ENCODE measurements around the gene EDAR.

The EDAR gene

DNA sequence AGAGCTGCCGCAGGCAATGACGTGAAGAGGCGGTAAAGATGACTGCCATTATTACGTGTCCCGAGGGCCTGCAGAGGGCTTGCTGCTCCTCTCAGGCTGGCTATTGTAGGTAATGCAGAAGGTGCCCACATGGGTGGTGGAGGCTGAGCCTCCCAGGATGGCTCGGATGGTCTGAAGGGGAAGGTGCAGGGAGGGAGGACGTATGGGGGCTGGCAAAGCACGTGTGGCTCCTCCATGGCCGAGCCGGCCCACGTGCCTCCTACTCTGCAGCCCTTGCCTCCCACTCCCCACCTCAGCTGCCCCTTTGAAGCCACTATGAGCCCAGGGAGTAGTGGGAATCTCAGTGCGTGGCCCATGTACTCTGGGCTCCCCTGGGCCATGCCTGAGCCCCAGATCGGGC lies 48.9 kb downstream of the EDAR start:
- DNase-seq (ENCODE audit: low spot score) = no peak

DNA sequence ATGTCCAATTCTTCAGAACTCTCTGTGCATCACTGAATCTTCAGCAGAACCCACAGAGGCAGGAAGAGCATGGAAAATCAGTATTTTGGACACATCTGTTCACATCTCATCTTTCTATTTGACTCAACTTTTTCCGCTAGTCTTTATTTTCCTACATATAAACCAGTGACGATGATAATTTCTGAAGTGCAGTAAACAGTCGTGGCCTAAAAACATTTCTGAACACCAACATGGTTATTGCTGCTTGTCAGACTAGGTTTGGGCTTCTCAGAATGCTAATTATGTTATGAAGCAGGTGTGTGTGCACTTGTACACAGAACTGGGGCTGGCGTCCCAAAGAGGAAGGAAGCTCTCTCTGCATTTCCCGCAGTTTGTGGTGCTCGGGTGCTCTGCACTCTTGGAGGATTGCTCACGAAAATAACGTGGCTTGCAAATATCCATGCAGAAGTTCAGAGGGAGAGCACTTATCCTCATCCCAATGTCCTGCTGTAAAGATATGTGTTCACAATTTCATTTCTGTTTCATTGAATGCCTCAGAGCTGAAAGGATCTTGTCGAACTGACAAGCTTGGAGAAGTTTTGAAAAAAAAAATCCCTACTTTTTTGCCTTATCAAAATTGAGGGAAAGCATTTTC lies 50.8 kb downstream of the EDAR start:
- no peak for DNase-seq (ENCODE audit: low spot score)

DNA sequence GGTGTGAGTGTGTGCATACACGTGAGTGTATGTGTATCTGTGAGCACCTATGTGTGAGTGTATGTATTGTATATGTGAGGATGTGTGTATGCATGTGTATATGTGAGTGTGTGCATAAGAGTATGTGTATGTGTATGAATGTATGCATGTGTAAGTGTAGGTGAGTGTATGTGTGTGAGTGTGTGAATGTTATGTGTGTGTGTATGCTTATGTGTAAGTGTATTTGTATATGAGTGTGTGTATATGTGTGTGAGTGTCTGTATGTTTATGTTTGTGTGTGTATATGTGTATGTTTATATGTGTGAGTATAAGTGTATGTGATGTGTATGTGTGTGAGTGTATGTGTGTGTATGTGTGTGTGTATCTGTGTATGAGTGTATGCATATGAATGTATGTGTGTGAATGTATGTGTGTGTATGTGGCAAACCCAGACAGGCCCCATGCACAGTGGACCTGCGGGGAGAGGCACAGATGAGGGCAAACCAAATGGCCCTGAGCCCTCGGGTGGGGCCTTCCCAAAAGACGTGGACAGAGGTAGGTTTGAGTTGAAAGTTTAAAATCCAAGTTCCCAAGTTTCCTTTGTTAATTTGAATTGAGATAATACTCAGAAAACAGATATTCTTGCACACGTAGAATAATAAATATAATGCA lies 51.5 kb downstream of the EDAR start:
- no peak for DNase-seq (ENCODE audit: low spot score)

DNA sequence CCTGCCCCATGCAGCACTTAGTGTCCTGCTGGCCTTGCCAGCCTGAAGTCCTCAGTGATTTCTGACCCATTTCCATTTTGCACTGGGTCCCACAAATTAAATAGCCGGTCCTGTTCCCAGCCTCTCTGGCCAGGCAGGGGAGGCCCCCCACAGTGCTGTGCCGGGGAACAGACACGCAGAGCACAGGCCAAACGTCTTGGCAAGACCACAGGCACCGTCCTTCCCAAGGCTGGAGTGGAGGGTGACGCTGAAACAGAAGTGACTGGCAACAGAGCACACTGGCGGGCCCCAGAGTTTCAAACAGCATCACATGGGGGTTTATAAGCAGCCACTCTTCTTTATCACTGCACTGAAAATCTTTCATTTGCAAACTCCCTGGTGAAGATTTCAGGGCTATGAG lies 52.2 kb downstream of the EDAR start:
- DNase-seq (ENCODE audit: low spot score) = peak; percentile 6

DNA sequence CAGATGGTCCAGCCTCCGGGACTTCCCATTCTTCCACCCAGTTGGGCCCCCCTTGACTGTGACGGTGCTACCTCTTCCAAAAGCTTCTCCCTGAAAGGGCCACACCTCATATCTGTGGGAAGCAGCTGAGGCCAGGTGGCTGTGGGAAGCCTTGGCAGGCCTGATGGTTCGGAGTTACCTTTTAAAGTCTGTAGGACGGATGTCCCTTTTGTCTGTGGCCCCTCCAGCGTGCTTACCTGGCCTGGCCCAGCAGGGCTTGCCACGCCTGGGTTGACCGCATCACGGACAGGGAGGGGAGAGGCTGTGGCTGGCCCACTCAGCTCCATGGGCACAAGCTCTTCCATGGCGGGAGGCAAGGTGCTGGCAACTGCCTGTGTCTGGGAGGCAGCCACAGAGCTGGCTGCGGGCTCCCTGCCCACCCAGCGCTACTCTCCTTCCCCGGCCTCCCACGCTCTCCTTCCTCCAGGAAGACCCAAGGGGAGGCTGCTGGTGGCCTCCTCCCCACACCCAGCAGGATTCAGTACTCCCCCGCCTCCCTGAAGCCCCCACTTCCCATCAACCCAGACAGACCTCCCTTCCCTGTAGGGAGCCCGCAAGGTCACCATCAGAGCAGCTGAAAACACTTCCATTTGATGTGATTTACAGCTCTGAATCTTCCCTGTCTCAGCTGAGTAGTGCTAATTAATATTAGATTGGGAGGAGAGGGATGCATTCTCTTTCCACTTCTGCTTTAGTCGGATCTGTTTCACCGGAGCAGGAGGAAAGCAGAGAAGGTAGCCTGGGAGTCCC lies 52.8 kb downstream of the EDAR start:
- DNase-seq (ENCODE audit: low spot score) = no peak

DNA sequence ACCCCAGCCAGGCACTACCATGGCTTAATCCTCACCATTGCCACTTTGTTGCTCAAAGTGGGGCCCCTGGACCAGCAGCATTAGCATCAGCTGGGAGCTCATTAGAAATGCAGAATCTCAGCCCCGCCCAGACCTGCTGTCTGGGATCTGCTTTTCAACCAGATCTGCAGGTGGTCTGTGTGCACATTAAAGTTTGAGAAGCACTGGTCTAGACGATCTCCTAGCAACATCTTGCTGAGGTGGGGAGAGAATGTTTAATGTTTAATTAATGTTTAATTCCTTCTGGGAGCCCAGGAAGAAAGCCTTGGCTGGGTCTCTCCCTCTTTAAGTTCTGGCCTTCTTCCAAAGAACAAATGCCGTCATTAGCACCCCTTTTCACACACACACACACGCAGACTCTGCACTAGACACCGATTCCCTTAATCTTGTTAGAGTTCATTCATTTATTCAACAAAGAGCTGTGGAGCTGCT lies 53.7 kb downstream of the EDAR start:
- DNase-seq (ENCODE audit: low spot score) = no peak

DNA sequence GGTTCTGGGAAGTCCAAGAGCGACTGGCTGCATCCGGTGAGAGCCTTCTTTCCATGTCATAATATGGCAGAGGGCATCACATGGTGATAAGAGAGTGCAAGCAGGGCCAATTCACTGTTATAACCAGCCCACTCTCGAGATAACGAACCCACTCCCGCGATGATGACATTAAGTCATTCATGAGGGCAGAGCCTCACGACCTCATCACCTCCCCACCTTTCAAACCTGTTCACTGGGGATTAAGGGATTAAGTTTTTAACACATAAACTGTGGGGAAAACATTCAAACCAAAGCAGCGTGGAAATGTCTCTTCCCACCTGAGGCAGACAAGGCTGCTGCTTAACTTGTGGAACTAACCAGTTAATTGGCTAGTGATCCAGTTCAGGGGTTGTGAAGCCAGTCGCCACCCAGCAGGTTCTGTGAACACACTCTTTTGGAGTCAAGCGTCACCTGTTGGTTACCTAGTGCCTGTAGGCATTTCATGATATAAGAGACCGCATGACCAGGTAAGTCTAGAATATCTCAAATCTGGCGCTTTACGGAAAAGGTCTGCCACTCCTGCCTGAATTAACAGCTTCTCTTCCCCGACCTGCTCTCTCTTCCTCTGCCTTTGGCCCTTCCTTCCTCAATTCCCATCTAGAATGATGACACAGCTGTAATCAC lies 54.3 kb downstream of the EDAR start:
- no peak for DNase-seq (ENCODE audit: low spot score)

DNA sequence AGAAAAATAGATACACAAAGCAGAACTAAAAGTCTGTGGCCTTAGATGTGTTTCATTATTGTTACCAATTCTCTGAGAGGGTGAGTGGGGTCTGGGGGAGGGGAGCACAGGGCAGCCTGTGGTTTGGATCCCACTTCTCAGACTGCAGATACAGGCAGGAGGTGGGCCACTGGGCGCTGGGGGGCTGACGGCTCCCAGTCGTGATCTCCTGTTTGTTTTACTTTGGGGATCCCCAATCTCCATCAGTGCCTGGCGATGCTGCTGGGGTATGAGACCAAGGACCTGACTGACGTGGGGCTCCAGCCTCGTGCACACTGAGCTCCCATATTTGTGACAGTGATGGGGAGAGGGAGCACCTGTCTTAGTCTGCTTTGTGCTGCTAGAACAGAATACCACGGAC lies 54.9 kb downstream of the EDAR start:
- DNase-seq (ENCODE audit: low spot score) = no peak

DNA sequence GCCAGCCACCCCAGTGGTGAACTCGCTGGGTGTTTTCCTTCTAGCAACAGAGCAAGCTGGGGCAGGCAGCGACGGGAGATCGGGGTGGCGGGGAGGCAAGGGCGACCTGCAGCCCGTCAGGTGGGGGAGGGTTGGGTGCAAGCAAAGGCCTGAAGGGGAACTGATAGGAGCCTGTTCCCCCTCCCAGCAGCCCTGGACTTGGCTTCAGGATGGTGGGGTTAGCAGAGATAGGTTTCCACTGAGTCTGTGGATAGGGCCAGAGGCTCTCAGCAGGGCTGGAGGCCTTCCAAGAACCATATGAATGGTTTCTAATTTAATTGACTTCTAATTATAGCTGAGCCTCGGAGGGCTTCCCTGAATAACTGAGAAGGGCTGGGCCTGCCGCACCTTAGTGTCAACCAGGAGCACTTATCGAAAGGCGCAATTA lies 55.3 kb downstream of the EDAR start:
- no peak for DNase-seq (ENCODE audit: low spot score)

DNA sequence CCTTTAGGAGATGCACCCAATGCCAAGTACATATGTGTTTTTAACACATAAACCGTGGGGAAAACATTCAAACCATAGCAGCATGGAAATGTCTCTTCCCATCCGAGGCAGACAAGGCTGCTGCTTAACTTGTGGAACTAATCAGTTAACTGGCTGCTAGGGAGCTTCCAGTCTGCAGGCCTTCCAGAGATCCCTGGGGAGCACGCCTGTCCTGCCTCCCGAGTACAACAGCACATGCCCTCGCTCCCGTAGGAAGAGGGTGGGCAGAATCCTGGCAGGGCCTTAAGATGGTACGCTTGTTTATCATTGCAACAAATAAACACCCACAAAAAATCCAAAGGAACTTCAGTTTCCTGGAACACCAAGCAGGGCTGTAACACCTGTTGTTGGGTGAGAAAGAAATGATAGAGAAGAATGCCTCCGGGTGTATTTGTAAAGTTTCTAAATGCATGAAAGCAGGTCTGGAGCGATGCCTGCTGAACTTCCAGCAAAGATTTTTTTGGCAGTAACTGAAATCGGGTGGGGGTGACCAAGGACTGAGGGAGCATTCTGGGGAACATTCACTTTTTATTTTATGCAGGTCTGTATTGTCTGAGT lies 56.2 kb downstream of the EDAR start:
- DNase-seq (ENCODE audit: low spot score) = no peak

DNA sequence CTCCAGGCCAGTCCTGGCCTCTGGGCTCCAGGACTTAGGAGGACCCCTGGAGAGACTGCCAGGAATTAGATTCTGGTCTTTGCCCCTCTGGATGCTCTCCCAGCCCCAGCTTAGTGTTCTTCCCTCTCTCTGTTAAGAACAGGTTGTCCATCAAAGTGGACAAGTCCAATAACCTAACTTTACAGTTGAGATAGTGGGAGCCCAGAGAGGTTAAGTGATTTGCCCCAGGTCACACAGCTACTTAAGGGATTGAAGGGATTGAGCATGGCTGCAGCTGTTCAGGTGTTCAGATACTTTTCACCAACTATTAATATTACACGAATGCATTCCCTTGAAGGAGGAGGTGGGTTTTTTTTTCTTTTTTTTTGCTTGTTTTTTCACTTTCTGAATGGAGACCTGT lies 57.6 kb downstream of the EDAR start:
- no peak for DNase-seq (ENCODE audit: low spot score)

DNA sequence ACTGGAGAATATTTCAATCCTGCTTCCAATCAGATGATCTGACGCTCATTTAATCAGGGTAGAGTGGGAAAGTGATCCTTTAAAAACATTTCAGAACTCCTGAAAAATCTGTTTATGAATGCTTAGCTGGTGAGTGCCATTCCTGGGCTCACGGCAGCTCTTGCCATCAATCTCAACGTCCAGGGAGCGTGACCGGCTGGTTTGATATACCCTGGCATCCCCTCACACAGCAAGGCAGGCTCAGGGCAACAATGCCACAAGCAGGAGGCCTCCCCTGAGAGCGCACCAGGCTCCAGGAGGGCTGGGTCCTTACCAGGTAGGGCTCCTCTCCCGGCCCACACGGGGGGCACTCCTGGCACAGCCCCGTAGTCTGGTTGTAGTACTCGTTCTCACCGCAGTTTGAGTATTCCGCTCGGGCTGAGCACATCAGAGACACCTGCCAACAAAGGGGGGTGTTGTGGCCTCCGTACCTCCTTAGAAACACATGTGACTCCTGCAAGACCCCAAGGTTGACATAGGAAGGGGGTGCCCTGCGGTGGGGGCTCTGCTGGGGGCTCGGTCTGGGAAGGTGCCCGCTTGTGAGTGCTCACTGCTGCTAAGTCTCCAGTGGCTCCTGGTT lies 59.1 kb downstream of the EDAR start:
- no peak for DNase-seq (ENCODE audit: low spot score)

DNA sequence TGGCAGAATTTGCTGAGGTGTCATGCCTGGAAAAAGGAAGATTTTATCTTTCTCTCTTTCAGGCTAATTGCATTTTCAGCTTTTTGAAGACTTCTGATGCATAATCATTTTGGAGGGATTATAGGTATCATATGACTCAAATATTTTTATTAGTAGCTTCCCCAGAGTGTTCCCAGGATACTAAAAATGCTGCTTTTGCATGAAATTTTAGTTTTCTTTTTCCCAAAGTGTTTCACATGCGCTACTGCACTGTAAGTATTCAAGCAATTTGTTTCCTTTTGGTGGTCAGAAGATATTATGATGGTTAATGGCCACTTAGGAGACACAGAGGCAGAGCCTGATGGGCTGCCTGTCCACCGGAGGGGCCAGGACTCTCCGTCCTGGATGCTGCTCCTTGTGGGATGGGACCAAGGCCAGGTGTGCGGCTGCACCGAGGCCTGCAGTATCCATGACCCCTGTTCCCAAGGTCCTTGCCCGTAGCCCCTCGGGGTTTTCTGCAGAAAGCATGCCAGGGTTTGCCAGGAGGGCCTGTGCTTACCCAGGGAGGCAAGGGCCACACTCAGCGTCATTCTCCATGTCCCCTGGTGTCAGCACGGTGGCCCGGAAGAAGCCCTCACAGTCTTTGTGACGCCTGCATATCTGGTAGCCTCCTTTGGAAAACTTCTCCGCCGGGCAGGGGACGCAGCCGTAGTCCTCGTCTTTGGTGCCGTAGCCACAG lies 60.2 kb downstream of the EDAR start:
- no peak for DNase-seq (ENCODE audit: low spot score)

DNA sequence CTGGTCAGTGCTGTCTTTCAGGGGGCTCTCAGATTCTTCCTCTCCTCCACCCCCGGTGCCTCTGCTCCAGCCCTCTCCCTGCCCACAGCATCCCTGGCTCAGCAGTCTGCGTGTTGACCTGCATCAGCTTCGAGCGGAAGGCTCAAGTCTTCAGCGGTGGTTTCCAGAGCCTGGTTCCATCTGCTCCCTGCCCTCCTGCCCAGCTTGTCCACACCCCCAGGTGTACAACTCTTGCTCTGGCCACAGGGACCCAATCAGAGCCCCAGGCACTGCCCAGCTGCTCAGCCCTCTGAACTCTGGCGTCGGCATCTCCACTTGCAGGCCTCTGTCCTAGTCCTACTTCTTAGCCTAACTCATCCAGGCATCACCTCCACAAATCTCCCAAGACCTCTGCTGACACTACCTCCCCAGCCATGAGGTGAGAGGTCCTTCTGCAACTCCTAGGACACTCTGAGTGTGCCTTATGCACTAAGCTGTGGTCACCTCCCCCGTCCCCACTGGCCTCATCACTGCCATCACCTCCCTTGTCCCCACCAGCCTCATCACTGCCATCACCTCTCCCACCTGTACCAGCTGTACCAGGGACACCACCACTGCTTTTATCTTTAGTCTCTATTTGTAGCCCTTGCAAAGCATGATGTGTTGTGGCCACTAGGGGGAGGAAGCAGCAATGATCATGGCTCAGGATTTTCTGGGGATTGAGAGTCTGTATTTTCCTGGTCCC lies 60.9 kb downstream of the EDAR start:
- DNase-seq (ENCODE audit: low spot score) = peak; percentile 36

DNA sequence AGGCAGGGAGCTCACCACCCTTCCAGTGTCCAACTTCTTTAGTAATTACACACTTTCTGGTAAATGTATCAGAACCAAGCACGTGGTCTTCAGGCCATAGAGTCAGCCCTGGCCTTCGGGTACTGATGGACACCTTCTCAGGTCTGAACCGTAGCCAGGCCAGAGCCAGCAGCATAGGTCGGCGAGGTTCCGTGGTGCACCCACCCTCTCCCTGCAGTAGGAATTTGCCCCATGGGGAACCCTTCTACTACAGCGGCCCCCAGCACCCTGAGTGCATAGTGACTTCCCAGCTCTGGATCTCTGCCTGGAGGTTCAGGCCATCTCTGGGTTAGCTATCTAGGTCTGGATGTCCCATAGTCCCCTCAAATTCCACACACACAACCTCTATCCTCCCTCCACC lies 61.6 kb downstream of the EDAR start:
- no peak for DNase-seq (ENCODE audit: low spot score)

DNA sequence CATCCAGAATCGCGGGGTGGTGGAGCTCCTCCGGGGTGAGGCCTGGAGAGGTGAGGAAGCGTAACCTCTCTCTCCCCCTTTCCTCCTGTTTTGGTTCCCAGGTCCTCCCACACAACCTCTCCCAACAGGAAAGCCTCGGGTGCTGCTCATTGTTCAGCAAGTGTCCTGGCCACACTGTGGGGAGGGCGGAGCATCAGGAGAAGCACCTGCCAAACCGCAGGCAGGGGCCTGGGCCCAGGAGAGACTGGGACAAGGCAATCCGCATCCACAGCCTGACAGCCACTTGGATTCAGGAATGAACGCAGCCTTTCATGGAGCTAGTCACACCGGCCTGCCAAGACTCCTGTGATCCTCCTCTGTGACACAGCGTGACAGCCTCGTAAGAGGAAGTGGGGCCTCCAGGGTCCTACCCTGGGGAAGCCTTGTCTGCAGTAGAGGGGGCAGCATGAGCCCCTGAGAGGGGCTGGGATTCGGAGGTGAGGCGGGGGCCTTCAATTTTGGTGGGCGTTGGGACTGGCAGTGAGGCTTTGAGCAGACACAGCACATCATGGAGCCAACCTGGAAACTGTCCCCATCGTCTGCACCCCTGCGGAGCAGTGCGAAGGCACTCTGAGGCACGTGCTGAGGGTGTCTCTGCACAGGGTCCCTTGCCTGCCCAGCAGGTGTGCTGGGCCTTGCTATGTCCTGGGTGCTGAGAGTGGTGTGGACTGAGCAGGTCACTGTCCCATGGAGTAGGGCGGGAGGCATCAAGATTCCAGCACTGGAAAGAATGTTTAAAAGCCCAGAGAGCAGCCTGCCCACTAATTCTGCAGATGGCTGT lies 62.2 kb downstream of the EDAR start:
- DNase-seq (ENCODE audit: low spot score) = no peak

DNA sequence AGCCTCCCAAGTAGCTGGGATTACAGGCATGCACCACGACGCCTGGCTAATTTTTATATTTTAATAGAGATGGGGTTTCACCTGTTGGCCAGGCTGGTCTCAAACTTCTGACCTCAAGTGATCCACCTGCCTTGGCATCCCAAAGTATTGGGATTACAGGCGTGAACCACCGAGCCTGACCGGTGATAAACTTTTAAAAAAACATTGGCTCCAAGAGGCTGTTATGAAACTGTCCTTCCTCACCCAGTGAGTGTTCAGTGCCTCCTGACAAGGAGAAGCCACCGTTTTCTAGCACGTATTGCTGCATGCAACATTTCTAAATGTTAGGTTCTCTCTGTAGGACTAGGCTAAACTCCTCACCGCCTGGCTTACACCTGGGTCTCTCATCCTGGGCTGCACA lies 63.3 kb downstream of the EDAR start:
- no peak for DNase-seq (ENCODE audit: low spot score)

DNA sequence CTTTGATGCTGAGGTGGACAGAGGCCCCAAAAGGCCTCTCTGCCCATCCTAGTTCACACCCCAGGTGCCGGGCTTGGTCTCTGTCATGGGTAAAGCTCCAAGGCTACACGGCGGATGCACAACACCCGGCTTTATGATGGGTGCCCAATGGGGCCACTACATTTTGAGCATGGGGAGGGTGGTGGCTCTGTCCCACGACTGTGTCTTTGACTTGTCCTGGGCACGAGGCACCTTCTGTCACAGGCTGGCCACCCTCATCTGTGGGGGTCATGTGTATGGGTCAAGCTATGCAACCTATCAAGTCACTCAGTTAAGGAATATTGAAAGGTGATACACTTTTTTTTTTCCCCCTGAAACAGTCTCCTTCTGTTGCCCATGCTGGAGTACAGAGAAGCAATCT lies 63.7 kb downstream of the EDAR start:
- DNase-seq (ENCODE audit: low spot score) = no peak

DNA sequence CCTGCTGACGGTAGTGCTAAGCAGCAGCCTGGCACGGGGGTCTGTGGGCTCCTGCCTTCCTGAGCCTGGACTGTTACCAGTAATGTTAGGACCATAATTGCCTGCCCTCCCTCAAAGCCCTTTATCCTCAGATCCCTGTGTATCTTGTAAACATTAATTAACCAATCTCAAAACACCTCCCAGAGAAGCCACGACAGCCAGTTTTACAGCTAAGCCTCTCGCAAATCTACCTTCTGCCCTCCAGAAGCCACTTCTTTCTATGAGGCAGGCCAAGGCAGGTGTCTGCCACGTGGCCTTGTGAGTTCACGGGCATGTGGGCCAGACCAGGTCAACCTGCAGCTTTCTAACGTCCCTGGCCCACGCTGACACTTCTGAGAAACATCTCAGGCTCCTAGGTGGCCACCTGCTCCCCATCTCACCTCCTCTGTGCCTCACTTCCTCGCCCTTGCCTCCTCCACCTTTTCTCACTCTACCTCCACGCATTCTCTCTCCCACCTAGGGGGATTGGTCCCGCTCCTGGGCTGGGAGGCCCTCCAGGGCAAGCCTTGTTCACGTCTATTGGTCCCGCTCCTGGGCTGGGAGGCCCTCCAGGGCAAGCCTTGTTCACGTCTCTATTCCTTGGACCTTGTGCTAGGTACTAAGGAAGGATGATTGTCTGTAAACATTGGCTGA lies 64.3 kb downstream of the EDAR start:
- no peak for DNase-seq (ENCODE audit: low spot score)

All from cerebellar cortex (tissue), 1 donor.